ENCODE results near the gene KLHDC2. TPM values are rescaled to one million over a fixed set of nuclear protein-coding genes. Genes with fewer than 3 reads are reported as not detected.

Gene KLHDC2
- total and polyA plus RNA-seq, 4 donors, result 27.4 to 163 (median 37.0) TPM

DNA sequence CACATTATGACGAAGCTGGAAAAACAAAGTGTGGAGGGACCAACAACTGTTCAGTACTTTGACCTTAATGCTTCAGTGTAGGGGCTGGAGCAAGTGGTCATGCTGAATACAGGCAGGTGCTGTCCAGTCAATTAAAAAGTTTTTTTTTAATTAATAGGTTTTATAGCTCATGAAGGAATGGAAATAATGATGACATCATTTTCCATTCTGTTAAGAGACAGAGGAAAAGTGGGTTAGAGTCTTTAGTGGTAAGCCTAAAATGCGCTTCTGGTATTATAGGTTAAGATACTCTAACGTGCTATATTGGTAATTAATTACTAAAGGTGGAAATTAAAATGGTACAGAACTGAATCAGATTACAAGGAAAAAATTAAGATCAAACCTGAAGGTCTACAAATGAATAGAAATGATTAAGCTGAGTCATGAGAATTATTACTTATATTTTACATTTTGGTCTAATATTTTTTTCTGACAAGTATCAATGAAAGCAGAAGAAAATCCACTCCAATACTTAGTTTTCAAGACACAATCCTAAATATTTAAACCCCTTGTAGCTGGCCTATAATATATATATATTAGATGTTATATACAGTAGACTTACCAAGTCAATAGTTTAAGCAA lies 15.6 kb downstream of the KLHDC2 start:
- Histone ChIP-seq H3K36me3 (ENCODE audit: control insufficient read depth in 4 of 4, insufficient read depth in 4 of 4, low read length in 4 of 4) (peaks cover 16 to 71% (median 39%) of the 10 kb centered on the region in 4 donors), H3K4me3 (no peak overlapping the region), H3K27ac (ENCODE audit: low read depth in 1 of 2, low read length in 1 of 2) (no peak overlapping the region), H3K9me3 (ENCODE audit: control insufficient read depth in 4 of 4, insufficient read depth in 3 of 4, low read length in 3 of 4) (peaks cover 0 to 2% (median 0%) of the 10 kb centered on the region in 4 donors), H3K9ac (ENCODE audit: insufficient read depth in 1 of 2, low read length in 2 of 2) (no peak overlapping the region), H3K4me1 (ENCODE audit: control insufficient read depth in 5 of 5, insufficient read depth in 5 of 5, low read length in 5 of 5) (no peaks in the 10 kb centered on the region), H3K27me3 (ENCODE audit: control insufficient read depth in 3 of 3, insufficient read depth in 3 of 3, low read length in 2 of 3) (no peaks in the 10 kb centered on the region)
- 91 to 92% methylated on average over 3 of the region's 3 CpGs for WGBS, 2 donors
- TF ChIP-seq CTCF (IDR thresholded peaks at IDR 0.05; ENCODE audit: control extremely low read depth, extremely low read depth), result no peak
- DNase-seq (no peak), ATAC-seq (ENCODE audit: insufficient read depth, low FRiP score) (no peak)

DNA sequence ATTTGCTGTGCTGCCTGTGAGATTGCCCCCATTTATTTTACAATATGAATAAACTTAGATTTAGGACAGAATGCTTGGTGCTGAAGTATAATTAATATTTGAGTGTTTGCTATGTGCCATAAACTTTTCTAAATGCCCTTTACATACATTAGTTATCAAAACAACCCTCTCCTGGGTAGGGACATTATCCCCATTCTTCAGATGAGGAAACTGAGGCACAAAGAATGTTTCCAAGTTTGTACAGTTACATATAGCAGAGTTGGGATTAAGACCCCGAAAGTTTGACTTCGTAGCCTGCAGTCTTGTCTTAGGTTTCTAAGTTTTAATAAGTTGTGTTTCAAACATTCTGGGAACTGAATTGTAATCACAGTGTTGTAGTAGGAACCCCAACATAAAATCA lies 18.4 kb downstream of the KLHDC2 start:
- no peak for TF ChIP-seq CTCF (IDR thresholded peaks at IDR 0.05; ENCODE audit: control extremely low read depth, extremely low read depth)
- Histone ChIP-seq H3K27me3 (ENCODE audit: control insufficient read depth in 3 of 3, insufficient read depth in 3 of 3, low read length in 2 of 3) (no peaks in the 10 kb centered on the region), H3K9me3 (ENCODE audit: control insufficient read depth in 4 of 4, insufficient read depth in 3 of 4, low read length in 3 of 4) (peaks cover 0 to 2% (median 0%) of the 10 kb centered on the region in 4 donors), H3K36me3 (ENCODE audit: control insufficient read depth in 4 of 4, insufficient read depth in 4 of 4, low read length in 4 of 4) (peaks cover 12 to 67% (median 40%) of the 10 kb centered on the region in 4 donors), H3K4me3 (no peak overlapping the region), H3K9ac (ENCODE audit: insufficient read depth in 1 of 2, low read length in 2 of 2) (no peak overlapping the region), H3K4me1 (ENCODE audit: control insufficient read depth in 5 of 5, insufficient read depth in 5 of 5, low read length in 5 of 5) (no peaks in the 10 kb centered on the region), H3K27ac (ENCODE audit: low read depth in 1 of 2, low read length in 1 of 2) (no peak overlapping the region)
- DNase-seq, result no peak
- 97 to 99% methylated on average over 2 of the region's 2 CpGs for WGBS, 2 donors
- no peak for ATAC-seq (ENCODE audit: insufficient read depth, low FRiP score)

GRCh38 chr14:49792618-49793017 lies 24.7 kb downstream of the KLHDC2 start:
- ATAC-seq (ENCODE audit: insufficient read depth, low FRiP score), result no peak
- no peak for TF ChIP-seq CTCF (IDR thresholded peaks at IDR 0.05; ENCODE audit: control extremely low read depth, extremely low read depth)
- no peak overlapping the region for H3K27ac ChIP-seq (ENCODE audit: low read depth in 1 of 2, low read length in 1 of 2)
- H3K36me3 ChIP-seq (ENCODE audit: control insufficient read depth in 4 of 4, insufficient read depth in 4 of 4, low read length in 4 of 4), result peaks cover 10 to 58% (median 29%) of the 10 kb centered on the region in 4 donors
- H3K4me3 ChIP-seq, result no peak overlapping the region
- WGBS, 2 donors, result 0 to 5% methylated on average over 1 of the region's 1 CpG
- no peaks in the 10 kb centered on the region for H3K4me1 ChIP-seq (ENCODE audit: control insufficient read depth in 5 of 5, insufficient read depth in 5 of 5, low read length in 5 of 5)
- H3K9me3 ChIP-seq (ENCODE audit: control insufficient read depth in 4 of 4, insufficient read depth in 3 of 4, low read length in 3 of 4), result no peaks in the 10 kb centered on the region
- no peak for DNase-seq
- no peaks in the 10 kb centered on the region for H3K27me3 ChIP-seq (ENCODE audit: control insufficient read depth in 3 of 3, insufficient read depth in 3 of 3, low read length in 2 of 3)
- H3K9ac ChIP-seq (ENCODE audit: insufficient read depth in 1 of 2, low read length in 2 of 2), result no peak overlapping the region

DNA sequence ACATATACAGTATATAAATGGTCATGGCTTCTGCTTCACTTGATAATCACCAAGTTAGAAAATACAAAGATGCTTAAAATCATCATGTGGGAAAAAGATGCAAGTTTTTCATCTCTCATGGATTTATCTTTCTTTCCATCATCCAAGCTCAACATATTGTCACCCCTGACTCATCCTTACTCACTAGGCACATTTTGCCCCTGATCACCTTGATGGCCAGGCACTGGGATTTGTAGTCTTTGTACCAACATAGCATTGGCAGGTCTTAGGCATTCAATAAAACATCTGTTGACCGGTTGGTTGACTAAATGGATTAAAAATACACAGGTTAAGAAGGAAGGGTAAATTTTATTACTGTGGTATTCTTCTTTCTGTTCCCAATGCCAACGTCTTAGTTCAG lies 28.1 kb downstream of the KLHDC2 start:
- 94 to 95% methylated on average over 2 of the region's 2 CpGs for WGBS, 2 donors
- Histone ChIP-seq H3K27me3 (ENCODE audit: control insufficient read depth in 3 of 3, insufficient read depth in 3 of 3, low read length in 2 of 3) (no peaks in the 10 kb centered on the region), H3K9ac (ENCODE audit: insufficient read depth in 1 of 2, low read length in 2 of 2) (no peak overlapping the region), H3K4me1 (ENCODE audit: control insufficient read depth in 5 of 5, insufficient read depth in 5 of 5, low read length in 5 of 5) (no peaks in the 10 kb centered on the region), H3K36me3 (ENCODE audit: control insufficient read depth in 4 of 4, insufficient read depth in 4 of 4, low read length in 4 of 4) (peaks cover 23 to 59% (median 35%) of the 10 kb centered on the region in 4 donors), H3K9me3 (ENCODE audit: control insufficient read depth in 4 of 4, insufficient read depth in 3 of 4, low read length in 3 of 4) (no peaks in the 10 kb centered on the region), H3K27ac (ENCODE audit: low read depth in 1 of 2, low read length in 1 of 2) (no peak overlapping the region), H3K4me3 (no peak overlapping the region)
- no peak for TF ChIP-seq CTCF (IDR thresholded peaks at IDR 0.05; ENCODE audit: control extremely low read depth, extremely low read depth)
- ATAC-seq (ENCODE audit: insufficient read depth, low FRiP score) (no peak), DNase-seq (no peak)

All from lung (tissue), 12 donors.